GM18873 (cell line): ENCODE results near the gene SLC25A10.
"Not testable (repeated sequence)": the region's sequence is repeated elsewhere in the genome, so short reads cannot be mapped to it uniquely, and the experiment has no call there.

Source experiments
- ATAC-seq: cut with Tn5 transposase; IDR thresholded peaks from one replicate; pipeline ENCODE4 v1.9.1; 2021; ENCODE audit warnings: mild to moderate bottlenecking, moderate library complexity, moderate number of reproducible peaks; ENCODE audit not compliant: unreplicated experiment, low FRiP score

SLC25A10 gene

DNA sequence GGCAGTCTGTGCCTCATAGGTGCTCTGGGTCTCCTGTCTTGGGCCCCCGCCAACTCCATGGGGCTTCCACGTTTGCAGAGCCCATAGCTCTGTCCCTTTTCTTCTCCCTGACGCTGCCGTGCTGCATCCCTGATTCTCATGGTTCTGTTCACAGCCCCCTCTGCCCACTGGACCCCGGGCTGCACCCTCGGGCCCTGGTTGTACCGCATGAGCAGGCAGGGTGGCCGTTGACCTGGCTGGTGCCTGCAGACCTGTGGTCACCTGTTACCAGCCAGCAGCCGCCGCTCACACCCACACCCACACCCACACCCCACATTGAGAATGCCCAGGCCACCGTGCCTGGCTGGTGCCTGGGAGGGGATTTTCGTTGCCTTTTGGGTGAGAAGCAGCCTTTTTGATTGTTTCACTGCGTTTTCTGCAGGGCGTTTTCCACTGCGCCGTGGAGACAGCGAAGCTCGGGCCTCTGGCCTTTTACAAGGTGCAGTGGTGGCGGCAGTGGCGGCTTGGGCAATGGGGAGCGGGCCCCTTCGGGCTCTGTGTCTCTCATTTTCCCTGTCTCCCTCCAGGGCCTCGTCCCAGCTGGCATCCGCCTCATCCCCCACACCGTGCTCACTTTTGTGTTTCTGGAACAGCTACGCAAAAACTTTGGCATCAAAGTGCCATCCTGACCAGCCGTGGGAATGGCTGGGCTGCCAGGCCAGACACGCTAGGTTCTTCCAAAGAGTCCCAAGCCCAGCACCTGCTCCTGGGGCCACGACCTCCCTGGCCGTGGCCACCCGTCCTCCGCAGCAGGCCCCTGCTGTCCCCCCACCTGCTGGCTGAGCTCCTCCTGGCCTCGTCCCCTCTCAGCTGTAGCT, 7.6 kb downstream of the SLC25A10 start:
- no peak for ATAC-seq

DNA sequence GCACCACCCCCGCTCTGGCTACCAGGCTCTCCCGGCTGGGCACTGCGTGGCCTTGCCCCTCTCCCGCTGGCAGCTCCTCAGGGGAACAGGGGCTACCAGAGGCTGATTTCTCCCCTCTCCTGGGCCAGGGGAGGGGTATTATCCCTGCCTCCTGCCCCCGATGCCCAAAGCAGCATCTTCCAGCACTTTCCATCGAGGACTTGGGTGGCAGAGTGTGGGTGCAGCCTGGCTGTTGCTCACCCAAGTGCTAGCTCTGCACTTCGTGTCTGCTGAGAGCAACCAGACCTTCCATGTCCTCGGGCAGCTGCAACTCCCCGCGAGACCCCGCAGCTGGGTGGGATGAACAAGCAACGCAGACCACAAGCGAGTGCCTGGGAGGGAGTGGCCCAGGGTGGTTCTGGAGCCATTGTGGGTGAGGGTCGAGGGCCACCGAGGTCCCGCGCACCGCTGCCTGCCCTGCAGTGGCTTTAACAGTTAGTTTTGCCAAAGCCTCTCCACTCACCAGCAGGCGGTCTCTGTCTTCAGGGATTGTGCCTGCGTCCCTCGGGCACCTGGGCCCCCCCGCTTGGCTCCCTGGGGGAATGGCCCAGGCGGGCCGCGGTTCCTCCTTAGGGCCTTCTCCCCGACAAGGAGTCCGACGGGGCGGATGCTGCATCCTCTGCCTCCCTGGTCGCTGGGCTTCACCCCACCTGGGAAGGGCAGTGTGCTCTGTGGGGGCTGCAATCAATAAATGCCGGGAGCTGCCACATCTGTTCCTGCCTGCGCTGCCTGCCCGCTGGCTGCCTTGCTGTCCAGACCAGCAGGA, 8.4 kb downstream of the SLC25A10 start:
- no peak for ATAC-seq

DNA sequence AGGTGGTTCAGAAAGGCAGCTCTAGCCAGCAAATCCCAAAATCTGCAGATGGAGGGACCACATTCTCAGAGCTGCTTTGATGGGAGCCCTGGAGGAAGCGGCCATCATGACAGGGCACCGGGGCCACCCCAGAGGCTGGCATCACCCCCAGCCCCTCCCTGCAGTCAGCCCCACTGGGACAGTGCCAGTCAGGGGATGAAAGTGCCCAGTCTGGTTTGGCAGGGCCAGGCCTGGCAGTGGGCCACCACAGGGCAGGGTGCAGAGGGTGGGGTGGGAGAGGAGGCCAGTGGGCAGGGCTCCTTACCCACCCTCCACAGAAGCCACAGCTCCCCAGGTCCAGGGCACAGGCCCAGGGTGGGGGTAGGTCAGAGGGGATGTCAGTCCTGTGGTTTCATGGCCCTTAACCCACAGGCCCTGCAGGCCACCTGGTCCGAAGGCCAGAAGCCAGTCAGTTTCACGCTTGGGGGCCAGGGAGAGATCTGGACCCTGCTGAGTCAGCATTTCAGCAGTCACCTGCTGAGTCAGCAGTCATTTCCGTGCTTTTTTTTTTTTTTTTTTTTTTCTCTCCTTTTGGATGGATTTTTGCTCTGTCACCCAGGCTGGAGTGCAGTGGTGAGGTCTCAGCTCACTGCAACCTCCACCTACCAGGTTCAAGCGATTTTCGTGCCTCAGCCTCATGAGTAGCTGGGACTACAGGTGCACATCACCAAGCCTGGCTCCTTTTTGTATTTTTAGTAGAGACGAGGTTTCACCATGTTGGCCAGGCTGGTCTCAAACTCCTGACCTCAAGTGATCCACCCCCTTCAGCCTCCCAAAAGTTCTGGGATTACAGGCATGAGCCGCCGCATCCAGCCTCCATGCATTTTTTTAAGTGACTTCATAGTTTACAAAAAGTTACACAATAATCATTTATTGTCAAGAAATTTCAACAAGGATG, 10.4 kb downstream of the SLC25A10 start:
- no peak for ATAC-seq

DNA sequence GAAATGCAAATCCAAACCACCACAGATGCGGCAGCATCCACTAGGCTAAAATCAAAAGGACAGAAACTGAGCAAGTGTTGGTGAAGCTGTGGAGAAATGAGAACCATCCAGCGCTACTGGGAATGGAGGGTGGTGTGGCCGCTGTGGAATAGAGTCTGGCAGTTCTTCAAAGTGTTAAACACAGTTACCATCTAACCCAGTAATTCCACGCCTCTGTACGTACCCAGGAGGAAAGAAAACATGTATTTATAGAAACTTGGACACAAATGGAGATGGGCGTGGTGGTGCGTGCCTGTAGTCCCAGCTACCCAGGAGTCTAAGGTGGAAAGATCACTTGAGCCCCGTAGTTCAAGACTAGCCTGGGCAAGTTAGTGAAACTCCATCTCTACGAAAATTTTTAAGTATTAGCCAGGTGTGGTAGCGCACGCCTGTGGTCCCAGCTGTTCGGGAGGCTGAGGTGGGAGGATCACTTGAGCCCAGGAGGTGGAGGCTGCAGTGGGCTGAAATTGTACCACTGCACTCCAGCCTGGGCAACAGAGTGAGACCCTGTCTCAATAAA, 11.6 kb downstream of the SLC25A10 start:
- ATAC-seq, result no peak

DNA sequence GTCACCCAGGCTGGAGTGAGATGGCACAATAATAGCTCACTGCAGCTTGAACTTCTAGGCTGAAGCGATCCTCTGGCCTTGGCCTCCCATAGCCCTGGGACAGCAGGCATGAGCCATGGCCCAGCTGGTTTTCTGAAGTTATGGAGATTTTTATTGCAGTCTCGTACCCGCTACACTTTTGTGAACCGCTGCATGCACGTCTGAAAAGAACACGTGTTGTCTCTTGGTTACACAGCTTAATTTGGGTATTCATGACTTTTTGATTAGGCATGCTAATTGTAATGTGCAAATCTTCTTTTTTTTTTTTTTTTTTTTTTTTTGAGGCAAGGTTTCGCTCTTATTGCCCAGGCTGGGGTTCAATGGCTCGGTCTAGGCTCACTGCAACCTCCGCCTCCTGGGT, 13.4 kb downstream of the SLC25A10 start:
- ATAC-seq, result no peak

DNA sequence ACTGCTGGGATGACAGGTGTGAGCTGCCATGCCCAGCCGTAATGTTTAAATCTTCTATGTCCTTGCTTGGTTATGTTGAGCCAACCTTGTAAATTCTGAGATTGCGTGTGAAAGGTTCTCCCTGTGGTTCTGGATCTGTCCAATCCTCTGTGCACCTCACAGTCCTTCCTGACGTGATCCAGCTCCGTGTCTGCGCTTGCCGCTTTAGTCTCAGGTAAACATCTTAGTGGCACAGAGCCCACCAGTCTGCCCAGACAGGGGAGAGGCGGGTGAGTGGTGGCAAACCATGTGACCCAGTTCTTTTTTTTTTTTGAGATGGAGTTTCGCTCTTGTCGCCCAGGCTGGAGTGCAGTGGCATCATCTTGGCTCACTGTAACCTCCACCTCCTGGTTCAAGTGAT, 13.9 kb downstream of the SLC25A10 start:
- no peak for ATAC-seq

DNA sequence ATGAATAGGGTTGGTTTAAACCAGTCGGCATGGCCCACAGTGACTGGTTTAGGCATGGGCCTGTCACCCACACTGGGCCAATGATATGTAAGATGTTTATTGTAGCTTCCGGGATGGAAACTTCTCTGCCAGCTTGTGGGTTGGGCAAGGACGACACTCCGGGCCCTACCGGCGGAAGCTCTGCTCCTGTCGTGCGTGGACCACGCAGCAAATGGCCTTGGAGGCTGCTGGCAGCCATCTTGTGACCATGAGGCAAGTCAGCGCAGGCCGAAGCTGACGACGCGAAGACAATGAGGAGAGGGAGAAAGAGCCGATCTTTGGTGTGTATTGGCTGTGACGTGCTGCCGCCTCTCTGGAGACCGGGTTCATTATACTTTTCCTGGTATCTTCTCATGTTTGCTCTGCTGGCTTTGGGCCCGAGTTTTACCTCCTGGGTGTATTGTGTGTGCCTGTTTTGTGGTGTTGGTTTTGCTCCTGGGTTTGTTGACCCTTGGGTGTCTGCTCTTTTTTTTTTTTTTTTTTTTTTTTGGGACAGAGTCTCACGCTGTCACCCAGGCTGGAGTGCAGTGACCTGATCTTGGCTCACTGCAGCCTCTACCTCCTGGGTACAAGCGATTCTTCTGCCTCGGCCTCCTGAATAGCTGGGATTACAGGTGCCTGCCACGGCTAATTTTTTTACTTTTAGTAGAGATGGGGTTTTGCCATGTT, 15.4 kb downstream of the SLC25A10 start:
- ATAC-seq, result no peak

DNA sequence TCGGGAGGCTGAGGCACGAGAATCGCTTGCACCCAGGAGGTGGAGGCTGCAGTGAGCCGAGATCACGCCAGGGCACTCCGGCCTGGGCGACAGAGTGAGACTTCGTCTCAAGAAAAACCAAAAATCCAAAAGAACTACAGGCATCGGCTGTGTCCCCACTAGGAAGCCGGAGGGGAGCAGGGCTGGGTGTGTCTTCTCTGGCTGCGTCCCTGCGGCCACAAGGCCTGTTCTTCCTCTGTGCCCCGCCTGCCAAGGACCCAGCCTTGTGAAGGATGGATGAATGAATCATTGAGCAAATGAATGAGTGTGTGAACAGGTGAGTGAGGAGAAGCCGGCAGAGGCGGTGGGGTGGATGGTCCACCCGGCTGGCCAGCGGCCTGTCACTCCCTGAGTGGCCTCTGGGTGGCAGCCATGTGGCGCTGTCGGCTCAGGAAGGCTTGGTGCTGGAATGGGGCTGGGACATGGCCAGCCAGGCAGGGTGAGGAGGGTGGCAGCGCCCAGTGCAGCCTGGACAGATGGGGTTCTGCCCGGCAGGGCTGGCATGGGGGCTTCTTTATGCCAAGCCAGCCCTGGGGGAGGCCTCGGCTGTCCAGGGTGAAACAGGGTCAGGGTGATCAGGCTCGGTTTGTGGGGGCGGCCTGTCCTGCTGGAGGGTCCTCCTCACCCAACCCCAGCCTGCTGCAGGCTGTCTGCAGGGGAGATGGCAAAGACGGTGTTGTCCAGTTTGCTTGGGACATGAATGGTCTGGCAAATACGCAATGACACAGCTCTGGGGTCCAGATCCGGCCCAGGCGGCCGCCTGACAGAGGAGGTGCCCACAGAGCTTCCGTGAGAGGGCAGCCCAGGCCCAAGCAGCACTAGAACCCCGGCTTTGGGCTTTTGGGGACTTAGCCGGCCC, 21.7 kb downstream of the SLC25A10 start:
- no peak for ATAC-seq

DNA sequence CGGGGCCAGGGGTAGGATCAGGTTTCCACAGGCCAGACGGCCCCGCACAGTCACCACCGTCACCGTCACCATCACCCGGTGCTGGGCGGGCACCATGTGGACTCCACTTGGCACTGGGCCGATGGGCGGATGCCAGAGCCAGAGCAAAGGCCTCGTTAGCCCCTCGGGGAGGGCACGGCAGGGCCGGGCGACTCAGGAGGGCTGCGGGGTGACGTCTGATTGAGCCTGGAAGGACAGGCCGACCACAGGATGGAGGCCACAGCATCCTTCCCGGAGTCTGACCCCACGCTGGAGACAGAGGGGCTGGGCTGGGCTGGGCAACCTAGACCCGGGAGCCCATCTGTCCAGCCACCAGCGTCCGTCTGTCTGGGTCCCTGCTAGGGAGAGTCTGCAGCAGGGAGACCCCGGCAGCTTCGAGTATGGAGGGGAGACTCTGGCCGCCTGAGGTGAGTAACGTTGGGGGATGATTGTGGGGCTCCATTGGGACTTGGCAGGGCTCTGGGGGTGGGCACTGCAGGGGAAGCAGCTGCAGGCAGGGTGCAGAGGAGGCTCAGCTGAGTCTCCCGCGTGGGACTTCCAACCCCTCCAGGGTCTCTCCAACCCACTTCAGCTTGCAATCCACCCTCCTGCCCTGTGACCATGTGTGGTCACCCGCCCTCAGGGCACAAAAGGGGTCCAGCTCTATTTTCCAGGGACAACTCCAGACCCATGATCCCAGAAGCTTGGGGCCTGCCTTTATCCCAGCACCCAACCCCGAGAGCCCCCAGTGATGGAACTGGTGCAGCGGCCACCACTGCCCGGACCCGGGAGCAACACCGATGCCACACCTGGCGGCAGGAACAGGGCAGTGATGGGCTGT, 22.6 kb downstream of the SLC25A10 start:
- ATAC-seq, result no peak

DNA sequence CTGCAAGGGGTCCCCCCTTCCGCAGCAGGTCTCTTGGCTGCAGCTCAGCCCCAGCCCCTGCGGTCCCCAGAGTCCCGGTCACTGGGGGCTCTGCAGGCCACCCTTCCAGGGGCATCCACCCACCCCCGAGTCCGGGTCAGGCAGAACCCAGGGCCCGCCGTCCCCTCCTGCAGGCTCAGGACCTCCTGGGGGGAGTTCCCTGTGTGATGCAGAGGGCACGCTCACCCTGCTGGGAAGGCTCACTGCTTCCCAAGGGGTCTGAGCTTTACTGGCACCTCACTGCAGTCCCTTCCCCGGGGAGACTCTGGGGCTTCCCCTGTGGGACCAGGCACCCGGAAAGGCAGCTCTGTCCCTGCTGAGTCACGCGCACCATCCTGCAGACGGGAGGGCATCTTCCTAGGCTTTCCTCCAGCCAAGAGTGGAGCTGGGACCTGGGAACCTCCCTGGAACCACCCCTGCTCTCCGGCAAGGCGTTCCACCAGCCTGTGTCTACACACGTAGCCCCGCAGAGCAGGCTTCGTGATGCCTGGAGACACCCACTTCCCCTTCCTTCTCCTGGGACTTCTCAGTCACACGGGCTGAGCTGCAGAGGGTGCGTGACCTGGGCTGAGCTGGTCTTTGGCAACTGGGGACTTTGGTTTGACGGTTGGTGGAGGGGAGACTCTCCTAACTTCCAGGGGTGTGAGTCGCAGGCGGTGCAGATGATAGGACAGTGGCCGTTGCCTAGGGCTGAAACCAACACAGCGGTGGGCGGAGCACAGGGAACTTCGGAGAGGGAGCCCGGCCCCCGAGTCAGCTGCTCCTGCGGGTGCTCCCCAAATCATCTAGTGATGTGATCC, 23.4 kb downstream of the SLC25A10 start:
- ATAC-seq, result no peak

DNA sequence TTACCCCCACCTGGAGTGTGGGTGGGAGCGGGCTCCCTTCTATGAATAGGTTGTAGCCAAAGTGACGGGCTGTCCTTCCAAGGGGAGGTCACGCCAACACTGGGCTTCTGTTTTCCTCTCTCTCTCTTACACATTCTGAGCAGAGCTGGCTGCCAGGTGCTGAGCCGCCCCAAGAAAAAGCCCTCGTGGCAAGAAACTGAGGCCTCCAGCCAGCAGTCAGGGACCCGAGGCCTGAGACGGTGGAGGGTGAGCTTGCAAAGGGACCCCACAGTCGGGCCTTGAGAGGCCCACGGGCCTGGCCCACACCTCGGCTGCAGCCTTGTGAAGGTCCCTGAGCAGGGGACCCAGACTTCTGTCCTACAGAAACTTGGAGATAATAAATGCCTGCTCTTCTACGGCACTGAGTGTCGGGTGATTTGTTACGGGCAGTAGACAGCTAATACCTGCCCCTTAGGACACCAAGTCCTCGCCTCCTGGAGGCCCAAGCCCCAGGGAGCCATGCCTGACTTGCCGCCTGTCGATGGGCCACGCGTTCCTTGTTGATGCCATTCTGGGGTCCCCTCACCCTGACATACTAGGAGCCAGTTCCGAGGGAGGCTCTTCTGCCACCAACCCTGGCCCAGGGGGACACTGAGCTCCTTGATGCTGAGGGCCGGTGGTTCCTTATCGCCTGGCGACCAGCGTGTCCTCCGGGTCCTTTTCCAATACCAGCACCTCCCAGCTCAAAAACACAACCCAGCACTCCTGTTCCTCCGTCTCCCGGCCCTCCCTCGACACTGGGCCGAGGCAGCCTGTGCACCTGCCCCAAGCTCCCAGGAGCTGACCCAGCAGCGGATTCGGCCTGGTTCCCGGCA, 26.1 kb downstream of the SLC25A10 start:
- ATAC-seq, result no peak

DNA sequence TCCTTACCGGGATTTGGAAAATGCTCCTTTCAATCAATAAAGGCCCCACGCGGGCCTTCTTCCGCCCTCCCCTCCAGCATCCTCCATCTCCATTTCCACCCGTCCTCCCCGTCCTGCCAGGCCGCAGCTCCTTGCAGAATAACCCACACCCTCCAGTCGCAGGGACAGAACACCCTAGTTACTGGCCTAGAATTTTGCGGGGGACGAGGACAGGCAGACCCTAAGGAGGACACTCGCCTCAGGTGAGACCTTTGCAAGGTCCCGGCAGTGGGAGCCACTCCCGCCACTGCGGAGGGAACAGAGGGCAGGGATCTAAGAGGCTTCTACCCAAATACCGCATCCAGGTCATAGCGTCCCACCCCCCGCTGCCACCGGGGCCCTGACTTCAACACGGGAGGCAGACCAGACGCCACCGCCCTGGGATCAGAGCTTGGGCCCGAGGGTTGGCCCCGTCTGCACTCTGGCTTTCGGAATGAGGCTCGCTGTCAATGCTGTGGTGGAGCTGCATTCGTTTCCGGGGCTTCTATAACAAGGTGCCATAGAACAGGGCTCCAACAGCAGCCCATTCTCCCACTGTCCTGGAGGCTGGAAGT, 26.8 kb downstream of the SLC25A10 start:
- ATAC-seq, result no peak

DNA sequence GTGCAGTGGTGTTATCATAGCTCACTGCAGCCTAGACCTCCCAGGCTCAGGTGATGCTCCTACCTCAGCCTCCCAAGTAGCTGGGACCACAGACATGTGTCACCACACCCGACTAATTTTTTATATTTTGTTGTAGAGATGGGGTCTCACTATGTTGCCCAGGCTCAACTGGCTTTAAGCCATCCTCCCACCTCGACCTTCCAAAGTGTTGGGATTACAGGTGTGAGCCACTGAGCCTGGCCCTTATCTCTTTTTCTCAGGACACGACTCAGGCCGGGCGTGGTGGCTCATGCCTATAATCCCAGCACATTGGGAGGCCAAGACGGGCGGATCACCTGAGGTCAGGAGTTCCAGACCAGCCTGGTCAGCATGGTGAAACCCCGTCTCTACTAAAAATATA, 27.5 kb downstream of the SLC25A10 start:
- not testable (repeated sequence) for ATAC-seq

DNA sequence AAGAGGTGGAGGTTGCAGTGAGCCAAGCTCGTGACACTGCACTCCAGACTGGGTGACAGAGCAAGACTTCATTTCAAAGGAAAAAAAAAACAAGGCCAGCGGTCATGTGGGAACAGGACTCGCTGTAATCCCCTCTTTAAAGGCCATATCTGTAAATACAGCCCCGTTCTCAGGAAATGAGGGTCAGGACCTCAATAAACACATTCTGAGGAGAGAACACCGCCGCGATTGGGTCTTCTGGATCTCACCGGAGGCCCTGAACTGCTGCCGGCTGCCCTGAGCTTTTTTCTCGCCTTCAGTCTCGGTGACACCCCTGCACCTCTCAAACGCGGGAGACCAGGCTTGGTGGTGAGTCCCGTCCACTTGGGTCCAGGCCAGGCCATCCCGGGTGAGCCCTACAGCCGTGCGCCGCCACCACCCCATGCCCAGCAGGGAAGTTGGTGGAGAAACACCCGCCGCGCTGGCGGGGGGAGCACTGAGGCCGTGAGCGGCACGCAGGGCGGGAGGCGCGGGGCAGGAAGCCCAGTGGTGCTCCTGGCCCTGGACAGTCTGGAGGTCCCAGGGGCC, 28.4 kb downstream of the SLC25A10 start:
- ATAC-seq, result no peak

DNA sequence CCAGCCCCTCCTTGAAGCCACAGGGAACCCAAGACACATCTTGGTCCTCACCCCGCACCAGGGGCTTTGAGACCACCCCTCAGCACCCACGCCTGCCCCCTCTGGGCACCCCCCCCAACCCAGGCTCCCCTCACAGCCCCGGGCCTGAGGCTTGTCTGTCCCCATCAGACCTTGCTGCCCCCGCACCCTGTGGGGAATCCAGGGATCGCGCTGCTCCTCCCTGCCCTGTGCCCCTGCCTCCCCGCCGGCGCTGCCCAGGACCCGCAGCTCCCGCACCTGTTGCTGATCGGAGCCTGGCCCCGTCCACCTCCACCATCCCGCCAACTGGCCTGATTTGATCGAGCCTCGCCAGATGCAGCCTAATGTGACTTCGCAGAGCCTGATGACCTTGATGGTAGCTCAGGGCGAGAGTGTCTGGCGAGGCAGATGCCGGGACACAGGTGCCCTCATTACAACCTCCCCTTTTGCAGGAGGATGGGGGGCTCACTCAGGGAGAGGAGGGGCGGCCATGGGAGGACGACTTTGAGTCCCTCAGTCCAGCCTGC, 29.0 kb downstream of the SLC25A10 start:
- ATAC-seq, result no peak
